ENCODE results near the gene APOL2.
"Not testable (repeated sequence)": the region's sequence is repeated elsewhere in the genome, so short reads cannot be mapped to it uniquely, and the experiment has no call there.

APOL2 gene

DNA sequence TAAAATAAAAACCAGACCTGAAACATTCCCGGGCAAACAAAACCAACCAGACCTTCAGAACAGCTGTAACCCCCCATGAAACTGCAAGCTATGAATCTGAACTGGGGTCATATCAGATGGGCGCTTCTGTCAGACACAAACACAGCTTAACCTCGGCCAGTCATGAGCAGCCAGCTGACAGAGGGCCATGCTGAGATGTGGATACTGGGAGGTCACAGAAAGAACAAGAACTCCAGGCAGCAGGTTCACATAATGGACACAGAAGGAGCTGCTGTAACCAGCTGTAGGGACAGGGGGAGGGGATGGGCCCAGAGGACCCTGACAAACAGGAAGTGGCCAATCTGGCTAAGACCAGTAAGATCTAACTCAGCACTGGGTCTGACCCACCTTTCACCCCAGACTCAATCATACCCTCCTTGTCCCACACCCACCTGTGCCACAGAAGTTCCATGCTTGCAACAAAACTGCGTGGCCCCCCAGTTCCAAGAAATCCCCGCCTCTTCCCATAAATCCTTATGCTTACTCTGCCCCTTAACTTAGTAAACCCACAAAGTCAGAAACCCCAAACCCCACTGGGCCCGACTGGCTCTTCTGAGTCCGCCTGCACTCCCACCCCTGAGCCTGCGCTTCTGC, 41.7 kb downstream of the APOL2 start:
- no peak for DNase-seq (ENCODE audit: low read depth)

DNA sequence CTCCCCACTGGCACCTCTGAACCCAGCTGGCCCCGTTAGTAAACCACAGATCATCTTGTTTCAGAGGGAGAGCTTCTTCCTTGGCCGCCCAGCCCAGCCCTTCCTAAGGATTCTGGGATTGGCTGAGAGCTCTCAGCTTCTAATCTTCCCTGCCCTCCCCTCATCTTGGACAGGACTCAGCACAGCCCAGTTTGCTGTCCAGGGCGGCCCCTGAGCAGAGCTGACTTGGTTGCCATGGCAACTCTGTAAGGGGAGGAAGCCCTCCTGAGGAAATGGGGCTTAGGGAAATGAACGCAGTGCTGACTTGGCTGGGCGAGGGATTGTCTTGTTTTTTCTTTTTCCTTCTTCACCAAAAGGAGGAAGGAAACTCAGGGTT, 42.3 kb downstream of the APOL2 start:
- DNase-seq (ENCODE audit: low read depth) = no peak

GRCh38 chr22:36196254-36197064, 42.9 kb downstream of the APOL2 start:
- DNase-seq (ENCODE audit: low read depth) = no peak

DNA sequence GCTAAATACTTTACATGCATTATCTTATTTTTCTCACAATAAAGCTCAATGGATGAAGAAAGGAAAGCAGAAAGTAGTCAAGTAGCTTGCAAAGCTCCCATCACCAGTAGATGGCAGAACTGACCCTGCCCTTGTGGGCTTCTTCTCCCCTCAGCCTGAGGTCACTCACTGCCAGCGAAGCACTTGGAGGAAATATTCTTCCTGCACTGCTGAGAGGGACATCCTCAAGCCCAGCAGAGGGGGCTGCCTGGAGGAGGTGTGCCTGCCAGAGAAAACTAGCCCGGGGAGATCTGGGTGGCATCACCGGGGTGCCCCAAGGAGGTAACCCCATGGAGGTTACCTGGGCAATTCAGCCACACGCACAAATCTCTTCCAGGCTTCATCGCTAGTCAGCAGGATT, 44.4 kb downstream of the APOL2 start:
- peak; percentile 63 for DNase-seq (ENCODE audit: low read depth)

GRCh38 chr22:36194385-36194784, 44.9 kb downstream of the APOL2 start:
- DNase-seq (ENCODE audit: low read depth) = no peak

- DNase-seq (ENCODE audit: low read depth) = no peak
Measured at GRCh38 chr22:36193577-36193976, 45.8 kb downstream of the APOL2 start.

DNA sequence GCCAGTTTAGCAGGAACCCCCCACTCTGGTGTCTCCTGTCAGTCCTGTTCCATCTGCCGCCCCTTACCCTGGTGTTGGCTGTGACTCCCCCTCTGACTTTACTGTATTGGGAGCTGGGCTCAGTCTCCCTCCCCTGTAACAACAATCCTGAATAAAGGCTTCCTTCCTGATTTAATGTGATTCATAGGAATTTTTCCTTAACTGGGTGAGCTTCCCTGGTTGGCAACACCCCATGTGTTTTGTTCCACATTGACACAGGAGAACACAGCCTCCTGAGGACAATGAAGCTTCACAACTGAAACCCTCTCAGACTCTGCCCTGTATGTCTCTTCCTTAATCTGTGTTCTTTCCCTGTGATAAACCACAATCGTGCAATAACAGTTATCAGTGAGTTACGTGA, 46.2 kb downstream of the APOL2 start:
- DNase-seq (ENCODE audit: low read depth) = no peak

- no peak for DNase-seq (ENCODE audit: low read depth)
Measured at GRCh38 chr22:36192542-36192941, 46.8 kb downstream of the APOL2 start.

- peak; percentile 63 for DNase-seq (ENCODE audit: low read depth)
Measured at GRCh38 chr22:36191106-36191836, 48.1 kb downstream of the APOL2 start.

GRCh38 chr22:36187862-36188261, 51.5 kb downstream of the APOL2 start:
- not testable (repeated sequence) for DNase-seq (ENCODE audit: low read depth)

DNA sequence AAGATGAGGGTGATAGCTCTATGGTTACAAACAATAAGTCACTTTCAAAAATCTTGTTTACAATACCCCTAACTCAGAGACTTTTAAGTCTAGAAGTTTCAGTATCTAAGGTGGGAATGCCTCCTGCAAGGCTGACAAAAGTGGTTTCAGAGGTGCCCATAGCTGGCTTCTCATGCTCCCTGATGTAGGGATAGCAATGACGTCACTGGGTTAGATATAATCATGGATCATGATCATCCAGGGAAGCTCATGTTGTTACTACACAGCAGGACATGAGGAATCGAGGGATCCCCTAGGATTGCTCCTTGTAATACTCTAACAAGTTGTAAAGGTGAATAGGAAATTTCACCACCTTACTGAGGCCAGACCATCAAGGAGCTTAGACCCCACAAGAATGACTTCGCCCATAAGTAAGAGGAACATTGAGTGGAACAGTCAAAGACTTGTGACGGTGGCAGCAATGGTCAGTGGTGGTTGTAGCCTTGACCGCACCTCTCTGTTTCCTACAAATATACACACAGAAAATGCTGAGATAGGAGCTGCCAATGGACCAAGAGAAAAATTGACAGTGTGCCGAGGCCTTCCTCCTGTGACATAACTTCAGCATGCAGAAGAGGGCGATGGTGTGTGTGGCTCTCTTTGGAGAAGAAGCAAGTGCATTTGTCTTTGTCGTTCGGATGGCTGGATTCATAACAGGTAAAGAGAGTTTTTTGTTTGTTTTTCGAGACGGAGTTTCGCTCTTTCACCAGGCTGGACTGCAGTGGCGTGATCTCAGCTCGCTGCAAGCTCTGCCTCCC, 53.3 kb downstream of the APOL2 start:
- DNase-seq (ENCODE audit: low read depth) = no peak

DNA sequence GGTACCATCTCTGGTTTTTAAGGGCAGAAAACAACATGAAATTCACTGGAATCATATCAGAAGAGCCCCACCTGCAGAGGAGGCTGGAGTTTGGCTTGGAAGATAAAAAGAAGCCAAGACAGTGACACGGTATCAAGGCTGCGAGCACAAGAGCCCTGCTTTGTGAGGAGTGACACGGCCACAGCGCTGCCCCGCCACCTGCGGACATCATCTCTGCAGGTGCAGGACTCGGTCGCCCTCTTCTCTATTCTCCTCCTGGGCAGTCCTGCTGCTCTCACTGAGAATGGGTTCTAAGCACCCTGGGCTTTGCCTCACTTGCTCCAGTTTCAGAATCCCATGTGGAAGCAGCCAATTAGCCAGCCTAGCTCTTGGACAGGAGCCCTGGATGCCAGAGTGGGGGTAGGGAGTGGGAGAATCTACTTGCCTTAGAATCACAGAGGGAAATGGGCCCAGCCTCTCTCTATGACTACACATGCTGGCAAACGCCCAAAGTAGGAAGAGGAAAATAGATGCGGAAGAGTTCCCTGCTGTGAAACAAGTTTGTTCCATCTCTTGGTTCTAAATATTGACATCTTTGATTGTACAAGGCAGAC, 54.8 kb downstream of the APOL2 start:
- DNase-seq (ENCODE audit: low read depth) = peak; percentile 69

DNA sequence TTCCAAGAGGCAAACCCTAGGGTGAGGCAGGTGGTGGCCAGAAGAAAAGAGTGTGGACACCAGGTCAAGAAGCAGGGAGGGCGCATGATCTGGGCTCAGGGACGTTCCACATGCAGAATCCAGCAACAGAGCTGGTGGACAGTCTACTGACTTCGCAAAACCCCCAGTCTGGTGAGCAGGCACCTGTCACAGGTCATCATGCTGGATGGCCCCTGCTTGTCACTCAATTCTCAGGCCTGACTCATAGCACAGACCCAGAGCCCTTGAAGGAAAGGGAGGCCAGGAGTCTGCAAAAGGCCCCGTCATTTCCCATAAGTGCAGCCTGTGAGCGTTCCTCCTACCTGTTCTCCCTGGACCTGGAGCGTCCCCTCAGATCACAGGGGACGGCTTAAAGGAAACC, 55.9 kb downstream of the APOL2 start:
- DNase-seq (ENCODE audit: low read depth) = no peak

- no peak for DNase-seq (ENCODE audit: low read depth)
Measured at GRCh38 chr22:36182857-36183256, 56.5 kb downstream of the APOL2 start.

GRCh38 chr22:36182056-36182455, 57.3 kb downstream of the APOL2 start:
- DNase-seq (ENCODE audit: low read depth) = no peak

DNA sequence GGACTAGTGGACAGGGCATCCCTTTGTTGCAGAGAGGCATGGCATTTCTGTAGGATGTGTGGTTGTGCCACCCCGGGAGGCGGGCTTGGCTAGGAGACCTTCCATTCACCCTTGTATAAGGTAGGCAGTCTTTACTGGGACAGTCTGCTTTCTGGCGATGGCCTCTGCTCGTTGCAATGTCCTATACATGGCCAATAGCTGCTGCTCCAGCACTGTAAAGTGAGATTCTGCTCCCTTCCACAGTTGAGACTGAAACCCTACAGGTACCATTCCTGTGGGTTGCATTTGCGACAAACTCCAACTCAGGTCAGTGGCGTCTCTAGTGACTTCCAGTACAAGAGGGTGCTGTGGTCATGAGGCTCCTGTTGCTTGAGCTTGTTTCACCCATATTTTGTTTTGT, 58.4 kb downstream of the APOL2 start:
- DNase-seq (ENCODE audit: low read depth) = no peak

- peak; percentile 43 for DNase-seq (ENCODE audit: low read depth)
Measured at GRCh38 chr22:36180038-36180880, 59.1 kb downstream of the APOL2 start.

- no peak for DNase-seq (ENCODE audit: low read depth)
Measured at GRCh38 chr22:36177160-36177559, 62.2 kb downstream of the APOL2 start.
